ENCODE measurements around the gene MTR.

GRCh38 chr1:236748268-236748870 is 46.7 kb upstream of the MTR start:
- TF ChIP-seq BACH2 (CRISPR knock-in tag; IDR thresholded peaks at IDR 0.05; ENCODE audit: borderline replicate concordance) (no peak), ZNF70 (CRISPR knock-in tag; IDR thresholded peaks at IDR 0.05) (no peak), ZNF565 (CRISPR knock-in tag; conservative IDR thresholded peaks at IDR 0.05; ENCODE audit: low read depth) (no peak), ZFP30 (CRISPR knock-in tag; IDR thresholded peaks at IDR 0.05) (no peak), TOX (CRISPR knock-in tag; IDR thresholded peaks at IDR 0.05; ENCODE audit: borderline replicate concordance) (no peak), ZNF8 (CRISPR knock-in tag; IDR thresholded peaks at IDR 0.05) (no peak), ZFP3 (CRISPR knock-in tag; IDR thresholded peaks at IDR 0.05) (no peak), OSR1 (CRISPR knock-in tag; IDR thresholded peaks at IDR 0.05) (no peak), CSDC2 (CRISPR knock-in tag; IDR thresholded peaks at IDR 0.05) (no peak)
- TF ChIP-seq, protein P1, sequence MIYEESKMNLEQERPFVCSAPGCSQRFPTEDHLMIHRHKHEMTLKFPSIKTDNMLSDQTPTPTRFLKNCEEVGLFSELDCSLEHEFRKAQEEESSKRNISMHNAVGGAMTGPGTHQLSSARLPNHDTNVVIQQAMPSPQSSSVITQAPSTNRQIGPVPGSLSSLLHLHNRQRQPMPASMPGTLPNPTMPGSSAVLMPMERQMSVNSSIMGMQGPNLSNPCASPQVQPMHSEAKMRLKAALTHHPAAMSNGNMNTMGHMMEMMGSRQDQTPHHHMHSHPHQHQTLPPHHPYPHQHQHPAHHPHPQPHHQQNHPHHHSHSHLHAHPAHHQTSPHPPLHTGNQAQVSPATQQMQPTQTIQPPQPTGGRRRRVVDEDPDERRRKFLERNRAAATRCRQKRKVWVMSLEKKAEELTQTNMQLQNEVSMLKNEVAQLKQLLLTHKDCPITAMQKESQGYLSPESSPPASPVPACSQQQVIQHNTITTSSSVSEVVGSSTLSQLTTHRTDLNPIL (CRISPR knock-in tag; IDR thresholded peaks at IDR 0.05; ENCODE audit: low read depth), result no peak
- TF ChIP-seq, protein P2, sequence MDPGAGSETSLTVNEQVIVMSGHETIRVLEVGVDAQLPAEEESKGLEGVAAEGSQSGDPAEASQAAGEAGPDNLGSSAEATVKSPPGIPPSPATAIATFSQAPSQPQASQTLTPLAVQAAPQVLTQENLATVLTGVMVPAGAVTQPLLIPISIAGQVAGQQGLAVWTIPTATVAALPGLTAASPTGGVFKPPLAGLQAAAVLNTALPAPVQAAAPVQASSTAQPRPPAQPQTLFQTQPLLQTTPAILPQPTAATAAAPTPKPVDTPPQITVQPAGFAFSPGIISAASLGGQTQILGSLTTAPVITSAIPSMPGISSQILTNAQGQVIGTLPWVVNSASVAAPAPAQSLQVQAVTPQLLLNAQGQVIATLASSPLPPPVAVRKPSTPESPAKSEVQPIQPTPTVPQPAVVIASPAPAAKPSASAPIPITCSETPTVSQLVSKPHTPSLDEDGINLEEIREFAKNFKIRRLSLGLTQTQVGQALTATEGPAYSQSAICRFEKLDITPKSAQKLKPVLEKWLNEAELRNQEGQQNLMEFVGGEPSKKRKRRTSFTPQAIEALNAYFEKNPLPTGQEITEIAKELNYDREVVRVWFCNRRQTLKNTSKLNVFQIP (CRISPR knock-in tag; IDR thresholded peaks at IDR 0.05; ENCODE audit: borderline replicate concordance, low read depth), result no peak

Data from SK-N-SH treated with all-trans-retinoic acid at 6 μM for 48 hours (cell line).